Neural cell (in vitro differentiated cells): ENCODE results near the gene PGAP6. TPM values are rescaled to one million over a fixed set of nuclear protein-coding genes. Genes with fewer than 3 reads are reported as not detected.
"Not testable (repeated sequence)": the region's sequence is repeated elsewhere in the genome, so short reads cannot be mapped to it uniquely, and the experiment has no call there.

ENCODE experiments used
- H2AFZ ChIP-seq: fragments of 200-600, 300-800 bp; sonication (generic), shearing (Covaris generic); 2 replicates; pipeline ENCODE4 v1.6.0; 2014; ENCODE audit warnings: low read depth, mild to moderate bottlenecking, antibody characterized with exemption, low read length, moderate library complexity
- H3F3A ChIP-seq: fragments of 200-600 bp; shearing (Covaris generic); 2 replicates; pipeline ENCODE4 v1.6.1; 2016; ENCODE audit warnings: mild to moderate bottlenecking, moderate library complexity, mixed read lengths, antibody characterized with exemption, low read length; ENCODE audit not compliant: insufficient read depth, poor library complexity, severe bottlenecking
- H3K27ac ChIP-seq: fragments of 200-600, 300-800 bp; sonication (generic), shearing (Covaris generic); 2 replicates; pipeline ENCODE4 v1.5.1; 2014; ENCODE audit warnings: mild to moderate bottlenecking, low read length, moderate library complexity
- H3K27me3 ChIP-seq: fragments of 300-800, 200-600 bp; sonication (generic), shearing (Covaris generic); 2 replicates; pipeline ENCODE4 v1.6.0; 2014; ENCODE audit warnings: mild to moderate bottlenecking, low read depth, low read length, moderate library complexity; ENCODE audit not compliant: insufficient read depth
- H3K36me3 ChIP-seq: fragments of 300-800, 200-600 bp; sonication (generic), shearing (Covaris generic); 2 replicates; pipeline ENCODE4 v1.5.1; 2014; ENCODE audit warnings: mild to moderate bottlenecking, antibody characterized with exemption, low read length, moderate library complexity; ENCODE audit not compliant: insufficient read depth
- H3K4me2 ChIP-seq: fragments of 300-800, 200-600 bp; sonication (generic), shearing (Covaris generic); 2 replicates; pipeline ENCODE4 v1.6.0; 2014; ENCODE audit warnings: mild to moderate bottlenecking, low read length
- H3K4me3 ChIP-seq: fragments of 300-800, 200-600 bp; sonication (generic), shearing (Covaris generic); 2 replicates; pipeline ENCODE4 v1.5.1; 2014; ENCODE audit warnings: mild to moderate bottlenecking, low read length, moderate library complexity
- H3K79me2 ChIP-seq: fragments of 200-600 bp; shearing (Covaris generic); replicated peaks from 2 replicates; pipeline ENCODE4 v1.6.0; 2014; ENCODE audit warnings: mild to moderate bottlenecking, low read length, moderate library complexity; ENCODE audit not compliant: insufficient read depth
- H3K9ac ChIP-seq: fragments of 300-800, 200-600 bp; sonication (generic), shearing (Covaris generic); 2 replicates; pipeline ENCODE4 v1.6.1; 2016; ENCODE audit warnings: mild to moderate bottlenecking, low read length, mixed read lengths
- H3K9me2 ChIP-seq: fragments of 200-600 bp; shearing (Covaris generic); 2 replicates; pipeline ENCODE4 v1.6.1; 2016; ENCODE audit warnings: mild to moderate bottlenecking, low read length, mixed read lengths; ENCODE audit not compliant: insufficient read depth
- H3K9me3 ChIP-seq: fragments of 200-600, 300-800 bp; sonication (generic), shearing (Covaris generic); 2 replicates; pipeline ENCODE4 v1.6.1; 2016; ENCODE audit warnings: mild to moderate bottlenecking, mixed run types, low read length, moderate library complexity, mixed read lengths
- H4K20me1 ChIP-seq: fragments of 200-600 bp; shearing (Covaris generic); 2 replicates; pipeline ENCODE4 v1.6.1; 2016; ENCODE audit warnings: mild to moderate bottlenecking, mixed run types; ENCODE audit not compliant: insufficient read depth
- CTCF ChIP-seq: fragments of 450-650 bp; IDR thresholded peaks from 2 replicates; pipeline ENCODE4 v1.5.1; 2014; ENCODE audit warnings: antibody characterized with exemption, mild to moderate bottlenecking, moderate library complexity; ENCODE audit not compliant: poor library complexity, severe bottlenecking
- MXI1 ChIP-seq: fragments of 450-650 bp; conservative IDR thresholded peaks from 2 replicates; pipeline ENCODE4 v1.6.1; 2014; ENCODE audit warnings: antibody characterized with exemption, mild to moderate bottlenecking; ENCODE audit not compliant: poor library complexity, severe bottlenecking
- RAD21 ChIP-seq: fragments of 450-650 bp; conservative IDR thresholded peaks from 2 replicates; pipeline ENCODE4 v1.6.1; 2014; ENCODE audit warnings: antibody characterized with exemption, mild to moderate bottlenecking, moderate library complexity
- REST ChIP-seq: IDR thresholded peaks from 2 replicates; pipeline ENCODE4 v1.6.1; 2012; ENCODE audit warnings: borderline replicate concordance
- polyA plus RNA-seq: library from polyadenylated mRNA; depleted of rRNA; stranded (reverse); fragments of >200 nt; gene quantifications from 2 replicates; pipeline ENCODE4 v1.2.3, GENCODE V29; 2014

Gene PGAP6
- polyA plus RNA-seq, 1 donor from 2014 or later: 47.3 TPM

- not testable (repeated sequence) for H3K4me2 ChIP-seq, H3F3A ChIP-seq, H3K27ac ChIP-seq, H3K36me3 ChIP-seq, H3K9me2 ChIP-seq, H3K4me3 ChIP-seq, H4K20me1 ChIP-seq, H3K9me3 ChIP-seq, H2AFZ ChIP-seq, H3K27me3 ChIP-seq, H3K9ac ChIP-seq
- peaks cover 13% of the 10 kb centered on the region for H3K79me2 ChIP-seq
Observed at GRCh38 chr16:341095-341973, 40.4 kb downstream of the PGAP6 start.

- H3F3A ChIP-seq: no peaks in the 10 kb centered on the region
- no peak overlapping the region for H2AFZ ChIP-seq
- H3K9me3 ChIP-seq: no peaks in the 10 kb centered on the region
- TF ChIP-seq RAD21 (no peak), REST (no peak), MXI1 (no peak), CTCF (no peak)
- H3K4me2 ChIP-seq: no peak overlapping the region
- H3K27ac ChIP-seq: no peak overlapping the region
- no peaks in the 10 kb centered on the region for H3K36me3 ChIP-seq
- peaks cover 14% of the 10 kb centered on the region for H3K79me2 ChIP-seq
- H3K27me3 ChIP-seq: no peaks in the 10 kb centered on the region
- no peaks in the 10 kb centered on the region for H3K9me2 ChIP-seq
- no peaks in the 10 kb centered on the region for H4K20me1 ChIP-seq
- H3K9ac ChIP-seq: no peak overlapping the region
- no peak overlapping the region for H3K4me3 ChIP-seq
Observed at GRCh38 chr16:340370-341091, 41.2 kb downstream of the PGAP6 start.

- Histone ChIP-seq H3K36me3 (no peaks in the 10 kb centered on the region), H3F3A (no peaks in the 10 kb centered on the region), H3K9ac (no peak overlapping the region), H2AFZ (no peak overlapping the region), H3K9me2 (no peaks in the 10 kb centered on the region), H3K27me3 (no peaks in the 10 kb centered on the region), H3K27ac (no peak overlapping the region), H3K9me3 (no peaks in the 10 kb centered on the region), H4K20me1 (no peaks in the 10 kb centered on the region), H3K4me3 (no peak overlapping the region), H3K4me2 (no peak overlapping the region), H3K79me2 (peaks cover 21% of the 10 kb centered on the region)
- TF ChIP-seq MXI1 (no peak), RAD21 (no peak), CTCF (no peak), REST (no peak)
Observed at GRCh38 chr16:339680-340079, 42.1 kb downstream of the PGAP6 start.
